ENCODE data around the gene DNAJA1. TPM values are rescaled to one million over a fixed set of nuclear protein-coding genes. Genes with fewer than 3 reads are reported as not detected.
"Not testable (repeated sequence)": the region's sequence is repeated elsewhere in the genome, so short reads cannot be mapped to it uniquely, and the experiment has no call there.

Gene DNAJA1
- total RNA-seq, 1 experiment from 2014 or later, result 186 TPM

- intact Hi-C loops (cut with micrococcal nuclease; ENCODE audit: unreplicated experiment), result no loop called here
- CTCF ChIA-PET, result no interaction called here
- no TSS peak for BruUV-seq (replicated peaks)
- Mint-ChIP-seq H3K4me3 (ENCODE audit: low read depth, unreplicated experiment) (no peak overlapping the region), H3K27me3 (ENCODE audit: unreplicated experiment) (no peaks in the 10 kb centered on the region), H3K4me1 (ENCODE audit: low read depth, unreplicated experiment) (no peaks in the 10 kb centered on the region), H3K36me3 (ENCODE audit: insufficient read depth, unreplicated experiment) (peaks cover 11% of the 10 kb centered on the region), H3K9me3 (ENCODE audit: low read depth, unreplicated experiment) (no peaks in the 10 kb centered on the region), H3K27ac (ENCODE audit: unreplicated experiment) (no peak overlapping the region)
- no peak for DNase-seq
- no peak for TF ChIP-seq CTCF (IDR thresholded peaks at IDR 0.05; ENCODE audit: unreplicated experiment)
These were observed 33.0 kb upstream of the DNAJA1 start for GRCh38 chr9:32991897-32992594.

GRCh38 chr9:32992595-32993238 is 32.4 kb upstream of the DNAJA1 start:
- H3K4me3 Mint-ChIP-seq (ENCODE audit: low read depth, unreplicated experiment), result no peak overlapping the region
- no peak overlapping the region for H3K27ac Mint-ChIP-seq (ENCODE audit: unreplicated experiment)
- TF ChIP-seq CTCF (IDR thresholded peaks at IDR 0.05; ENCODE audit: unreplicated experiment), result no peak
- peaks cover 10% of the 10 kb centered on the region for H3K36me3 Mint-ChIP-seq (ENCODE audit: insufficient read depth, unreplicated experiment)
- intact Hi-C loops (cut with micrococcal nuclease; ENCODE audit: unreplicated experiment), result no loop called here
- no peak for DNase-seq
- H3K4me1 Mint-ChIP-seq (ENCODE audit: low read depth, unreplicated experiment), result peaks cover 6% of the 10 kb centered on the region
- H3K27me3 Mint-ChIP-seq (ENCODE audit: unreplicated experiment), result no peaks in the 10 kb centered on the region
- CTCF ChIA-PET, result no interaction called here
- BruUV-seq (replicated peaks), result no TSS peak
- no peaks in the 10 kb centered on the region for H3K9me3 Mint-ChIP-seq (ENCODE audit: low read depth, unreplicated experiment)

- BruUV-seq (replicated peaks); H3K9me3 Mint-ChIP-seq (ENCODE audit: low read depth, unreplicated experiment); H3K27me3 Mint-ChIP-seq (ENCODE audit: unreplicated experiment); DNase-seq; intact Hi-C loops (cut with micrococcal nuclease; ENCODE audit: unreplicated experiment): not testable (repeated sequence)
- peaks cover 21% of the 10 kb centered on the region for H3K4me1 Mint-ChIP-seq (ENCODE audit: low read depth, unreplicated experiment)
- H3K4me3 Mint-ChIP-seq (ENCODE audit: low read depth, unreplicated experiment), result peak overlapping the region; percentile 83
- peaks cover 36% of the 10 kb centered on the region for H3K36me3 Mint-ChIP-seq (ENCODE audit: insufficient read depth, unreplicated experiment)
- CTCF ChIA-PET, result interaction anchor here (0.7 kb wide), 1 partner anchor 165 kb away, joined by 3 read pairs; no protein-coding TSS in a partner anchor
- H3K27ac Mint-ChIP-seq (ENCODE audit: unreplicated experiment), result peak overlapping the region; percentile 97
These were observed 24.4 kb upstream of the DNAJA1 start for GRCh38 chr9:33000682-33001055.

- H3K27ac Mint-ChIP-seq (ENCODE audit: unreplicated experiment); H3K9me3 Mint-ChIP-seq (ENCODE audit: low read depth, unreplicated experiment); H3K27me3 Mint-ChIP-seq (ENCODE audit: unreplicated experiment); H3K4me3 Mint-ChIP-seq (ENCODE audit: low read depth, unreplicated experiment); BruUV-seq (replicated peaks); DNase-seq; CTCF ChIA-PET; intact Hi-C loops (cut with micrococcal nuclease; ENCODE audit: unreplicated experiment): not testable (repeated sequence)
- H3K4me1 Mint-ChIP-seq (ENCODE audit: low read depth, unreplicated experiment), result peaks cover 14% of the 10 kb centered on the region
- H3K36me3 Mint-ChIP-seq (ENCODE audit: insufficient read depth, unreplicated experiment), result peaks cover 19% of the 10 kb centered on the region
These were observed 19.7 kb upstream of the DNAJA1 start for GRCh38 chr9:33005335-33005734.

- CTCF ChIA-PET, result interaction anchor here (0.7 kb wide), 1 partner anchor 1146 kb away, joined by 3 read pairs; no protein-coding TSS in a partner anchor
- no peak overlapping the region for H3K27ac Mint-ChIP-seq (ENCODE audit: unreplicated experiment)
- no peaks in the 10 kb centered on the region for H3K9me3 Mint-ChIP-seq (ENCODE audit: low read depth, unreplicated experiment)
- no peak for DNase-seq
- peaks cover 1% of the 10 kb centered on the region for H3K4me1 Mint-ChIP-seq (ENCODE audit: low read depth, unreplicated experiment)
- TF ChIP-seq CTCF (IDR thresholded peaks at IDR 0.05; ENCODE audit: unreplicated experiment), result no peak
- intact Hi-C loops (cut with micrococcal nuclease; ENCODE audit: unreplicated experiment), result no loop called here
- no TSS peak for BruUV-seq (replicated peaks)
- H3K27me3 Mint-ChIP-seq (ENCODE audit: unreplicated experiment), result no peaks in the 10 kb centered on the region
- peaks cover 4% of the 10 kb centered on the region for H3K36me3 Mint-ChIP-seq (ENCODE audit: insufficient read depth, unreplicated experiment)
- H3K4me3 Mint-ChIP-seq (ENCODE audit: low read depth, unreplicated experiment), result no peak overlapping the region
These were observed 17.3 kb upstream of the DNAJA1 start for GRCh38 chr9:33007755-33008154.
